ENCODE measurements around the gene UBE2Q1.

Gene UBE2Q1

GRCh38 chr1:154557939-154558719 is at the start of gene UBE2Q1:
Gene UBE2Q1 (minus strand): TSS chr1:154558662. CDS start chr1:154558553, 109 bp downstream.
- peak within 1 kb of the TSS; percentile 56 for H3K4me3 ChIP-seq (ENCODE audit: low read depth, low read length)

DNA sequence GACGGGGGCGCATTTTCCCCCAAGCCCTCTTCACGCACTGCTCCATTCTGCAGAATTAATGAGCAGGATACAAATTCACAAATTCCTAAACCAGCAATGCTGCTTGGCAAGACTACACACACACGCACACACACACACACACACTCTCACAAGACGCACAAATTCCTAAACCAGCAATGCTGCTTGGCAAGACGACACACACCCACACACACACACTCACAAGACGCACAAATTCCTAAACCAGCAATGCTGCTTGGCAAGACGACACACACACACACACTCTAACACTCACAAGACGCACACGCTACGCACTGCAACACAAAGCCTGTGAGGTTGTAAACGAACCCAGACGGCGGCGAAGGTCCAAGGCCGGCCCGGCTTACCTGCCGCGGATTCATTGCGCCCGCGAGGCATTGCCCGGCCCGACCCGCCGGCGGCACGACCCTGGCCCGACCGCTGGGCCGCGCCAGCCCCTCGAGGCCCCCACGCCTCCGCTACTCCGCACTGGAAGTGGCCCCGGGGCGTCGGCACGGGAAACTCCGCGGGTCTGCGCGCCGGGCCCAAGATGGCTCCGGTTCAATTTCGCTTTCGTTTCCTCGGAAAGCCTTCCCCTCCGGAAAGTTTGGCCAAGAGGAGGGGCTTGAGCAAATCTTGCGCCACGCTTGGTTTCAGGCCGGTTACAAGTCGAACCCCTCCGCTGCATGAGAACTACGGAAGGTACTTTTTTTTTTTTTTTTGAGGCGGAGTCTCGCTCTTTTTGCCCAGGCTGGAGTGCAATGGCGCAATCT is 49.3 kb upstream of the UBE2Q1 start, which contains the start of gene ADAR:
TSS of gene ADAR (minus strand) at position 578 of the 788 bp plus-strand sequence. CDS start at position 398, 180 bp downstream.
- H3K4me3 ChIP-seq (ENCODE audit: low read depth, low read length) = peak within 1 kb of the TSS; percentile 96

GRCh38 chr1:154607106-154607608 is 48.7 kb upstream of the UBE2Q1 start:
- H3K4me3 ChIP-seq (ENCODE audit: low read depth, low read length) = peak overlapping the region; percentile 96

- no peak overlapping the region for H3K4me3 ChIP-seq (ENCODE audit: low read depth, low read length)
Measured at GRCh38 chr1:154605534-154605933, 47.1 kb upstream of the UBE2Q1 start.

- H3K4me3 ChIP-seq (ENCODE audit: low read depth, low read length) = no peak overlapping the region
Measured at GRCh38 chr1:154603317-154603716, 44.9 kb upstream of the UBE2Q1 start.

DNA sequence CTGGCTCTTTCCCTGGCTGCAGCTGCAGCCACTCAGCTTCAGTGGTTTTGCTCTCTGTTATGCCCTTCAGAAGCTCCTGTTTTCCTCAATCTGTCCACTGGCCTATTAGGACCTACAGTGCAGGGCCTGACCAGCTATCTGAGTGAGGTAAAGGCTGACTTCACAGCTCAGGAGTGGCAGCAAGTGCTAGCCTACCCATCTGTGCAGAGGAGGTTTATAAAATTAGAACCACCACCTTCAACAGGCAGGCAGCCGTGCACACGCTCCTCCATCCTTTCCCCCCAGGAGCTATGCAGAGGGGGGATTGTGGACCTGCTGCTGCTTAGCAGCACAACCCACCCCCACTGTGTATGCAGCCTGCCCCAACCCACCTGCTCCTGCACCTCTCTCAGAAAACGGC is 41.2 kb upstream of the UBE2Q1 start:
- no peak overlapping the region for H3K4me3 ChIP-seq (ENCODE audit: low read depth, low read length)

DNA sequence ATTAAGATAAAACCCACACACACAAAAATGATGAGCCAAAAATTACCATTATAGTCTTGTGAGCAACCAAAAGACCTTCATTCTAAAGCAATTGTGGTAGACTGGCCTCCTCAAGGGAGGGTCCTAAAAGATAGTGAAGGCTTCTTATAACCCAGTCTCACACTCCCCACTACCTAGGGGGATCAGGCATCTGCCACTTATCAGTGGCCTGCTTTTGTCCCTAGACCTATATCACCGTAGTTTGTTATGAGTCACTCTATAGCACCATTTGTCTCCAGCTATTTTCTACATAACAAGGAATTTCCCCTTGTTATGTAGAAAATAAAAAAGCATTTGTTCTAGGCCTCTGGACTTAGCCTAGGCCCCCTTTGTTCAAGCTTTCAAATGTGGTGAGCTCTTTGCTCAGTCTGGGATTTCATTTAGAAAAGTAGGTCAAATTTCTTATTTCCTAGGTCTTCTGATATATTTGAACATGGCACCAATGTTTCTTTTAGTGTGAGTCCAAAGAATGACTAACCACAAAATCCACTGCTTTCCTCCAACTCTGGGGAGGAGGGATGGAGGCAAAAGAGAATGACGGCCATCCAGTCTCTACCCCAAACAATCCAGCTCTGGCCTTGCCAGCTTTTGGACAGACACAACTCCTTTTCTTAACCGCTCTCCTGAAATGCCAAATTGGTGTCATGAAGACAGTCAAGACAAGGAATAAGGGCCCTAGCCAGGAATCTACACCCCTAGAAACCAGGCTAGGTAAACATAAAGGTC is 40.6 kb upstream of the UBE2Q1 start:
- H3K4me3 ChIP-seq (ENCODE audit: low read depth, low read length) = no peak overlapping the region

DNA sequence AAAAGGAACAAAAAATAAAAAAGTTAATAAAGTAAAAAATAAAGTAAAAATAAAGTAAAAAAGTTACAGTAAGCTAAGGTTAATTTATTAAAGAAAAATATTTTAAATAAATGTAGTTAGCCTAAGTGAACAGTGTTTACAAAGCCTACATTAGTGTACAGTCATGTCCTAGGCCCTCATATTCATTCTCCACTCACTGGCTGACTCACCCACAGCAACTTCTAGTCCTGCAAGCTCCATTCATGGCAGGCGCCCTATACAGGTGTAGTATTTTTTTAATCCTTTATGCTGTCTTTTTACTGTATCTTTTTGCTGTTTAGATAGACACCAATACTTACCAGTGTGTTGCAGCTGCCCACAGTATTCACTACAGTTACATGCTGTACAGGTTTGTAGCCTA is 37.2 kb upstream of the UBE2Q1 start:
- no peak overlapping the region for H3K4me3 ChIP-seq (ENCODE audit: low read depth, low read length)

- H3K4me3 ChIP-seq (ENCODE audit: low read depth, low read length) = no peak overlapping the region
Measured at GRCh38 chr1:154594811-154595210, 36.3 kb upstream of the UBE2Q1 start.

DNA sequence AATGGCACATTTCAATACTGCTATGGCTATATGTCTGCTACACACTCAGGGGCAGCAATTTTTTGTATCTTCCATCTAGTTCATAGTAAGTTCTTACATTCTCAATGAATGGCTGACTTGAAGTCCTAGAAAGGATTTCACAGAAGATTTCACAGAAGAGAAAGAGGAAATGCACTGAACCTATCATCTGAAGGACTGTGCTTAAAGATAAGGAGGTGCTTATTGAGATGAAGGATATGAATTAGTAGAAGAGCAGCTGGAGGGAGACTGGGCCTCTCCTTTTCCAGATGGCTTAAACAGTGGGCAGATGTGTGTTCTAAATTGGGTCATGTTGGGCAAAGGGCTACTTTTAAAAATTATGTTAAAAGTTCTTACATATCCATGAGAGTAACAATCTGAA is 34.9 kb upstream of the UBE2Q1 start:
- H3K4me3 ChIP-seq (ENCODE audit: low read depth, low read length) = no peak overlapping the region

GRCh38 chr1:154591206-154591605 is 32.7 kb upstream of the UBE2Q1 start:
- H3K4me3 ChIP-seq (ENCODE audit: low read depth, low read length) = no peak overlapping the region

GRCh38 chr1:154590756-154591155 is 32.3 kb upstream of the UBE2Q1 start:
- no peak overlapping the region for H3K4me3 ChIP-seq (ENCODE audit: low read depth, low read length)

GRCh38 chr1:154589780-154590179 is 31.3 kb upstream of the UBE2Q1 start:
- no peak overlapping the region for H3K4me3 ChIP-seq (ENCODE audit: low read depth, low read length)

DNA sequence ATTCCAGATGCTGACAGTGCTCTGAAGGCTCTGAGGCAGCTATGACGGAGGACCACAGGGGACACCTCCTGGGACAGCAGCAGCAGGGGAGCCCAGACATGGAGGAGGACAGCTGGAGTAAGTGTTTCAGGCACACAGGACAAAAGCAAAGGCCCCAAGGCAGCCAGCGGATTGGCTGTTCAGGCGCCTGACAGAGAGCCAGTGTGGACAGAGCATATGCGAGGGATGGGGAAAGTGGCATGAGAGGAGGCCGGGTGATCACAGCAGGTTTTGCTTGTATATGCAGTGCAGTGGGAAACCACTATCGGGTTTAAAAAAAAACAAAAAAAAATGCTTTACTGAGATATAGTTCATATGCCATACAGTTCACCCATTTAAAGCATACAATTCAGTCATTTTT is 28.2 kb upstream of the UBE2Q1 start:
- H3K4me3 ChIP-seq (ENCODE audit: low read depth, low read length) = no peak overlapping the region

DNA sequence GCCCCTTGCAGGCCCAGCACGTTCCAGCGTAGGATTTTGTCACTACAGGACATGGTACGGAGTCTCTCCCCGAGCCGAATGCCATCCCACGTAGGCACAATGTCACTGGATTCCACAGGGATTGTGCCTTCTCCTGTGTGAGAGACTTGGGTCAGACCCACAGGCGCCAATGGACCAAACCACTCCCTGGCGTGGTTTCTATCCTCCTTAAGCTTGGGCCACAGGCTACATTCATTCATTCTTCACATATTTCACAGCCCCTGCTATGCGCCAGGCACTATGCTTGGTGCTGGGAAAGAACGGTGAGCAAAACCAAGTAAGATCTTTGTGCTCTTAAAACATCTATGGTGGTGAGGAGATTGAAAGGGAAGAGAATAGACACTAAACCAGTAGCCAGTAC is 27.8 kb upstream of the UBE2Q1 start:
- H3K4me3 ChIP-seq (ENCODE audit: low read depth, low read length) = no peak overlapping the region

DNA sequence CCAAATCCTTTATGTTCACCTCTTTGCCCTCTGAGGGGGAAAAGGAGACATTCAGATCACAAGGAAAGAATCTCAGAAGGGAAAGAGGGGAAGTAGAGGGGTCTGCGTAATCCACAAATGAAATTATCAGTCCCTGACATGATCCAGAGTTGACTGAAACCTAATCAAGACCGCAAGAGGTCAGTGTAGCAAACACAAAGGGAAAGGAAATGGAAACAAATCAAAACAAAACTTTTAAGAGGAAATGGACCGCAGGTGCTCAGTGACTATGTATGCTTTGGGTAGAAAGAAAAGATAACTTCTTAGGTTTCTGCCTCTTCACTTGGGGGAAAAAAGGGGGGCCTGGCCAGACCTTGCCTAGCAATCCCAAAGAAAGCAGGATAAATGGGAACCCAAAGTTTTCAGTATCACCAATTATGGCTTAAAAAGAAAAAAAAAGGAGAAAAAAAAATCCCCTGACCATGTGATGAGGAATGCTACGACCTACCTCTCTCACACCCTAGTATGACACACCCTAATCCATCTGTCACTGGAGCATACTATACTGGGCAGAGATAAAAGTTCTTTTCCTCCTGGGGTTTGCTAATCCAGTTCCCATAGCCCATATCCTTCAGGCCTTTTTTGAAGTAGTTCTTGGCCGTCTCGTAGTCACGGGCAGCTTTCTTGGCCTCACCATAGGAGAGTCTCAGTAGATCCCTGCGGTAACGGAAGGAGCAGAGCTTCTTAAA is 26.0 kb upstream of the UBE2Q1 start:
- H3K4me3 ChIP-seq (ENCODE audit: low read depth, low read length) = no peak overlapping the region

- no peak overlapping the region for H3K4me3 ChIP-seq (ENCODE audit: low read depth, low read length)
Measured at GRCh38 chr1:154583773-154584172, 25.3 kb upstream of the UBE2Q1 start.

DNA sequence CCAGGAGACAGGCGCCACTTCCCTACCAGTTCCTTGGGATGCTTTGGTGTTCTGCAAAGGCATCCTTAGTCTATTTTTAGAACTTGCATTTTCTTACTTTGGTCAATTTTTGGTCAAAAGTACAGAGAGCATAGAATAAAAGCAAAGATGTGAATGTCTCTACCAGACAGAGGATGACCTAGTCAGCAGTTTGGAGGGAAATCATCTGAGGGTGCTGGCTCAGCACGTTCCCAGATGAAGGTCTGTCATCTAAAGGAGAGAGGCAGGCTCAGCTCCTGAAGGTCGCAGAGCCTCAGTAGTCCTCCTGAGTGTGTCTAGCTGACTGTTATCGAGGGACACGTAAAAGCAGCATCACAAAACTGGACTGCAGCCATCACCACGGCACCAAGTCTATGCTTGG is 24.4 kb upstream of the UBE2Q1 start:
- H3K4me3 ChIP-seq (ENCODE audit: low read depth, low read length) = no peak overlapping the region

- no peak overlapping the region for H3K4me3 ChIP-seq (ENCODE audit: low read depth, low read length)
Measured at GRCh38 chr1:154581766-154582165, 23.3 kb upstream of the UBE2Q1 start.

DNA sequence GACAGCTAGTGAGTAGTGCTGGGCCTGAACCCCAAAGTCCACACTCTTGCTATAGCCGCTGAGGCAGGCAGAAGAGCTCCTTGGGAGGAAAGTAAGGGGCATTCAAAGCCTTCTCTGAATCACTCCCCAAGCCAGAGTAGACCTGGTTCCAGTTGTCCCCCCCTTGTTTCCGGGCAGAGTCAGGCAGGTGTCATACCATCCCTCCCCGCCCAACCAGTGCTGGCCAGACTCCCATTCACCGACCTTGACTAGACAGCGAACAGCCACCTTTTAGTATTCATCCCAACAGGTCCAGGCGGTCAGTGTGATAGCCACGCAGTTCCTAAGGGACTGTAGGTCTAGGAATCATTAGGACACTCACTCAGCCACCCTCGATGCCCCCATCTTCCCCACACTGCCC is 20.9 kb upstream of the UBE2Q1 start:
- H3K4me3 ChIP-seq (ENCODE audit: low read depth, low read length) = no peak overlapping the region

- no peak overlapping the region for H3K4me3 ChIP-seq (ENCODE audit: low read depth, low read length)
Measured at GRCh38 chr1:154578058-154578418, 19.6 kb upstream of the UBE2Q1 start.
